ENCODE results near the gene ABCA13.

ABCA13 gene

GRCh38 chr7:48428091-48428684 lies 256.9 kb downstream of the ABCA13 start:
- no peak for DNase-seq (ENCODE audit: low read depth)

DNA sequence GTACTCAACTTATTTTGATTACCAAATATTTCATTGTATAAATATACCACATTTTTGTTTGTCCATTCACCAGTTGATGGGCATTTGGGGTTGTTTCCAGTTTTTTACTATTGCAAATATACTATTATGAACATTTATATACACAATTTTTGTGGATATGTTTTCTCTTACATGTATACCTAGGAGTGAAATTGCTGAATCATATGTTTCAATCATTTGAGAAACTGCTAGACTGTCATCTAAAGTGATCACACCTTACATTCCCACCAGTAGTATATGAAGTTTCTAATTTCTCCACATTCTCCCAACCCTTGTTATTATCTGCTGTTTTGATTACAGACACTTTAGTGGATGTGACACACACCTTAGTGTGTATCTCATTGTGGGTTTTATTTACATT lies 257.9 kb downstream of the ABCA13 start:
- DNase-seq (ENCODE audit: low read depth), result no peak

GRCh38 chr7:48438206-48438605 lies 266.9 kb downstream of the ABCA13 start:
- no peak for DNase-seq (ENCODE audit: low read depth)

DNA sequence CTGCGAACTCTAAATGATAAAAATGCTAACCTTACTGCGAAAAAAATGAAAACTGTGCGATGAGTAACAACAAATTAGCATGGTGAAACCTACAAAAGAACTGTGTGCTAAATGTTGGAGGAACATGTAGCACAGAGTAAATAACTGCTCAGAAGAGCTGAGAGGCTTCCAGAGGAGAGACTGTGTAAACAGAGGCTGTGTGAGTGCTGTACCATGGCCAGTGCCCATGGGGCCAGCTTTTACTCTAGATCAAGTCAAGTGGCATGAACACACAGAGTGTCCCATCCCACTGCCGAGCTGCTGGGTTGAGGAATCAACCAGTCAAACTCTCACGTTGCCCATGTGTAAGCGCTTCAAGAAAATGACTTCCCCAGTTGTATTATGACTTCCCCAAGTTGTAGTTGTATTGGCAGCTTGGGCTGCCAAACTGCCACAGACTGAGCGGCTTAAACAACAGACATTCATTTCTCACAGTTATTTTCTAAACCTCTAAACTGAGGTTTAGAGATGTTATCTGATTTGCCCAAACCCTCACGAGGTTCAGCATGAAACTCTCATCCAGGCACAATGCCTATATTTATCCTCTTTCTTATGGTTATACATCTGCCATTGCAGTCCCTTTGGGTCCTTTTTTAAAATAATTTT lies 270.7 kb downstream of the ABCA13 start:
- no peak for DNase-seq (ENCODE audit: low read depth)

DNA sequence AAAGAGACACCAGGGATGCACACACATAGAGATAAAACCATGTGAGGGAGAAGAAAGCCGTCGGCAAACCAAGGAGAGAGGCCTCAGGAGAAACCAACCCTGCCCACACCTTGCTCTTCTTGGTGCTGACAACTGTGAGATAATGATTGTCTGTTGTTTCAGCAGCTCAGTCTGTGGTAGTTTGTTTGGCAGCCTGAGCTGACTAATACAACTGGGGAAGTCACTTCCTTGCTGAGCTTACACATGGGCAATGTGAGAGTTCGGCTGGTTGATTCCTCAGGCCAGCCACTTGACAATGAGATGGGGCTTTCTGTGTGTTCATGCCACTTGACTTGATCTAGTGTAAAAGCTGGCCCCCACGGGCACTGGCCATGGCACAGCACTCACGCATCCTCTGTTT lies 271.8 kb downstream of the ABCA13 start:
- no peak for DNase-seq (ENCODE audit: low read depth)

DNA sequence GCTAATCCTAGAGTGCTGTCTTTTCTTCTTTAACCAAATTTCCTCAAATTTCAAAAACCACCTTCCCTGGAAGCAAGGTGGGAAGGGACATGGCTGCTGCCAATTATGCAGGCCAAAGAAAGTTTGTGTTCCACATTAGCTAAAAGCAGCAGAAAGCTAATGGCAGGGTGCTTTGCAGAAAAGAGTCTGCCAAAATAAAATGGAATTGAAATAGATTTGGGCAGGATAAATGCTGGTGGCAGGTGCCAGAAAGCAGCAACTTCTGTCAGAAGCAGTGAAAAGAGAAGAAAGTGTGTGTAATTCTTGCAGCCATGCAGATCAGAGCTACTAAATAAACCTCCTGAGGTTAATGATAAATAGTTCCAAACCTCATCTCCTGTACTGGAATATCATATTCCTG lies 275.5 kb downstream of the ABCA13 start:
- DNase-seq (ENCODE audit: low read depth), result no peak

DNA sequence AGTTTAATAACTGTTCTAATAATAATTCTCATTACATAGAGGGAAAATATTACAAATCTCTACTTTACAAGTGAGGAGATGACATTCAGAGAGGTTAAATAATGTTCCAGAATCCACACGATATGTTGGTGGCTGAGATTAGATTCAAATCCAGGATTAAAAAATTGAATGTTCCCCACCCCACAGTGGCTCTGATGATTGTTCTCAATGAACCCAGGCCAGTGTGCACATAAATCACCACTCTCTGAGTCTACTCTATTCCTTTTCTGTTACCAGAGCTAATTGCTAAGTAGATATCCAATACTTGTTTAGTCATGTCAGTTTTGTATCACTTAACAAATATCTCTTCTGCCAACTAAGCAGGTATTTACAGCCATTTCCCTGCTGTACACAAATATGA lies 281.0 kb downstream of the ABCA13 start:
- DNase-seq (ENCODE audit: low read depth), result no peak

- no peak for DNase-seq (ENCODE audit: low read depth)
These were observed 283.5 kb downstream of the ABCA13 start for GRCh38 chr7:48454750-48455192.

DNA sequence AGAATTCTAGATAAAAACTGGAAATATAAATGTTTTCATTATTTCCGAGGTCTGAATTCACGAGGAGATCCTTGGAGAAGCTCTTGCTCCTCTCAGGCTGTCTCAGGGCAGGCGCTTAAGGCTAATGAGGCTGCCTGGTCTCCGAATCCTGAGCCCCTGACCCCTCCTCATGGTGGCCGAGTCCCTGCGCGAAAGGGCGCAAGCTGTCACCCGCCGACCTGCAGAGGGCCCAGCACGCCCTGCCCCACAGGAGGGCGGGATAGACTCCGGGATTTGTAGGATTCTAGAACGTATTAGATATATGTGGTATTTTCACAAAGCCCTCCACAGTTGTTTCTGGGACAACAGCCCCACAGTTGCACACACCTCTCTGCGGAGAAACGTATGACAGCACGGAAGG lies 284.1 kb downstream of the ABCA13 start:
- no peak for DNase-seq (ENCODE audit: low read depth)

- DNase-seq (ENCODE audit: low read depth), result no peak
These were observed 287.7 kb downstream of the ABCA13 start for GRCh38 chr7:48458701-48459524.

GRCh38 chr7:48466713-48467112 lies 295.5 kb downstream of the ABCA13 start:
- DNase-seq (ENCODE audit: low read depth), result no peak

- no peak for DNase-seq (ENCODE audit: low read depth)
These were observed 299.9 kb downstream of the ABCA13 start for GRCh38 chr7:48471196-48471595.

- no peak for DNase-seq (ENCODE audit: low read depth)
These were observed 301.4 kb downstream of the ABCA13 start for GRCh38 chr7:48472640-48473039.

- no peak for DNase-seq (ENCODE audit: low read depth)
These were observed 302.1 kb downstream of the ABCA13 start for GRCh38 chr7:48473205-48473865.

DNA sequence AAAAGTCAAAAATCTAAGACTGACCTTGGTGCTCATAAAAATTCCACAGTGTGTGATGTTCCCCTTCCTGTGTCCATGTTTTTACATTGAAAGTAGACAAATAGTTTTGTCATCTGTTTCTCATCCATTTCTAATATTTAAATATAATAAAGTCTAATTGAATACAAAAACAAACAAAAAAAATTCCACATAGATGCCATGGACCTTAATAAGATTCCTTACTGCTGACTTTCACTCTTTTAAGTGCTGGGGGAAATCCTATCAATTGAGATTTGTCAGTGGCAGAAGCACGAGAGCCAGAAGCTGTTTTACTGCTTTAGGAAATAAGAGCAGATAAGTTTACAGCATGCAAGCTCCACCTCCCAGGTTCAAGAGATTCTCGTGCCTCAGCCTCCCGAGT lies 310.0 kb downstream of the ABCA13 start:
- peak; percentile 2 for DNase-seq (ENCODE audit: low read depth)

DNA sequence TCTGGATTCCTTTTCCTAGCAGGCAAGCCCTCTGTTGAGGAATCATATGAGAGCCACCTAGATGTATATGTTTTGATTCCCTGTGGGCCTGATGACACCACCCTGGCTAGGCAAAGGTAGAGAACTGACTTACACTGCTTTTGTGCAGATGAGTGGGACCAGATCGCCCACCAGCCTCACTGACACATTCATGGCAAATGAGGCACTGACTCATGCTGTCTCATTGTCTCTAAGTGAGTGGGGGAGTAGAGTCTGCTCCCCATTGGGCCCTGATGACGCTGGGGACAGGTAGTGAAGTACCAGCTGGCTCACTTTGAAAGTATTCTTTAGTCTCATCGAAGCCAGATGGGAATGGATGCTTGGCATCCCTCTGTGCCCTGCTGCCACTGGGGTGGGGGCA lies 326.3 kb downstream of the ABCA13 start:
- no peak for DNase-seq (ENCODE audit: low read depth)

DNA sequence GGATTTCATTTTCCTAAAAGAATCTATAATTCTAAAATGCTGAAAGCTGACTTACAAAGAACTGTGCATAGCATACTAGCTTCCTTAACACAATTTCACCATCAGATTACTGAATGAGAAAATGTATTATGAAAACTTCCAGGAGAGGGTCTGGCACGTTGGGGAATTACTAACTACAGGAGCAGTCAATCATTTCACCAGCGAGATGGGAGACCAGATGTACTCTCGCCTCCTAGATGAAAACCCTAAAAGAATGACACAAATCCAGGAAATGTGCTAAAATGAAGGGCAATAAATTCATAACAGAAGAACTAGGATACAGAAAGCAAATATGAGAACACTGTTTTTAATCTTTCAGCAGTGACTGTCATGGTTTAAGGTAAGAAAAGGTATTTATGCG lies 330.8 kb downstream of the ABCA13 start:
- DNase-seq (ENCODE audit: low read depth), result no peak

- DNase-seq (ENCODE audit: low read depth), result no peak
These were observed 333.8 kb downstream of the ABCA13 start for GRCh38 chr7:48505051-48505450.

DNA sequence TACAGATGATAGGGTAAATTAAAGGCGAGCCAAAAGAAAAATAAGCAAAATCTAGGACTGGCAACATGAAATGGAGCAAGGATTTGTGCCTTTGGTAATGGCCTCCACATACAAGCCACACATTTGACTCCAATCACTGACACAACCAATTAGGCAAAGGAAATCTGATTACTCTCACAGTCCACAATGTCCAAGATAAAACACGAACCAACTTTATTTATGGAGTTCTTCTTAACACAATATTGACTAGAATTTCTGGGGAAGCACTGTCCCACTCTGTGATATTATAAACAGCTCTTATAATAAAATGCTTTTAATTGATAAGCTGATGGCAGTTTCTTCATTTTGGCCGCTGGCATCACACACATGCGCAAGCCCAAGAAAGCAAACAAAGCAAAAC lies 334.2 kb downstream of the ABCA13 start:
- no peak for DNase-seq (ENCODE audit: low read depth)

DNA sequence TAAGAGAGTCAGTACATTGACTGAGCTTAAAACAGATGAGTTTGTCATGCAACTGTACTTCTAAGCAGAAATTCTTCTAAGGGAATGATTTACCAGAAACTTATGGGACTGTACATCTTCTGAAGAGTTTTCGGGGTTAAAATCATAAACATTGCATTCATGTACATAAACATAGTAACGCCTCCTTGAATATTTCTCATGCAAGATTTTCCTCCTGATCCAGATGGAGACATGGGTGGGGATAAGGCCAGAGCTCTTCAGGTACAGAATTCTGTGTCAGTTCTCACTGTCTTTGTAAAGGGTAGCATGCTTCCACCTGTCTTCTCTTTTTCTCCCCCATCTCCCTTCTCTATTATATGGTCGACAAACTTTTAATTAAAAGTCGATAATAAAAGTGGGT lies 335.3 kb downstream of the ABCA13 start:
- no peak for DNase-seq (ENCODE audit: low read depth)

GRCh38 chr7:48511080-48511479 lies 339.8 kb downstream of the ABCA13 start:
- DNase-seq (ENCODE audit: low read depth), result no peak

DNA sequence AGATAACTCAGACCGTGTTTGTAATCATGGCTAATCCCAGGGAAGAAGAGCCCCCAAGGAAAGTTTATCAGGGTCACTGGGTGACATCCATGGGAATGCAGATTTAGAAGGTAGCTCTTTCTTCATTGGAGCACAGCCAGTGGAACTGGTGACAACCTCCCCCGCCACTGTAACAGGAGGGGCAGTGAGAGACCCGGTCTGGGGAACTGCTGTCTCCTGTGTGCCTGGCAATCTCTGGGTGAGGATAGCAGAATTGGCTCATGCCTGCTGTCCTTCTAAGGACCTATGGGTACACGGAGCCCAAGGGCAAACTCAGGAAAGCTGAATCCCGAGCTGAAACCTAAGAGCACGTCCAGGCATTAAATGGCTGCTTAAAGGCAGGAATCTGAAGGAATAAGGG lies 341.6 kb downstream of the ABCA13 start:
- no peak for DNase-seq (ENCODE audit: low read depth)

GRCh38 chr7:48515171-48515570 lies 343.9 kb downstream of the ABCA13 start:
- DNase-seq (ENCODE audit: low read depth), result no peak
